GM19240 (cell line): ENCODE results near the gene GNB1L.
A peak's percentile ranks its signal among the peaks of the same experiment; 100 is the strongest.

Experiments used
- DNase-seq: peaks from one replicate; pipeline ENCODE4 v3.0.0; 2011; ENCODE audit warnings: low spot score; ENCODE audit not compliant: insufficient read length

GNB1L gene

GRCh38 chr22:19761725-19762567 lies 92.7 kb downstream of the GNB1L start:
- DNase-seq, result no peak

- DNase-seq, result no peak
These were observed 93.5 kb downstream of the GNB1L start for GRCh38 chr22:19760951-19761724.

GRCh38 chr22:19760058-19760950 lies 94.4 kb downstream of the GNB1L start, which contains the start of gene TBX1:
TSS of gene TBX1 (plus strand) at chr22:19760778. CDS start at chr22:19760844, 66 bp downstream.
- DNase-seq, result no peak

GRCh38 chr22:19759427-19760057 lies 95.1 kb downstream of the GNB1L start:
- no peak for DNase-seq

- DNase-seq, result no peak
These were observed 95.7 kb downstream of the GNB1L start for GRCh38 chr22:19758896-19759426.

- DNase-seq, result no peak
These were observed 96.4 kb downstream of the GNB1L start for GRCh38 chr22:19757985-19758895.

GRCh38 chr22:19757140-19757984 lies 97.3 kb downstream of the GNB1L start:
- DNase-seq, result no peak

- DNase-seq, result peak; percentile 87
These were observed 98.2 kb downstream of the GNB1L start for GRCh38 chr22:19756288-19757128.

GRCh38 chr22:19755722-19756287 lies 98.9 kb downstream of the GNB1L start:
- no peak for DNase-seq

GRCh38 chr22:19755145-19755710 lies 99.4 kb downstream of the GNB1L start:
- DNase-seq, result no peak

- DNase-seq, result no peak
These were observed 100.0 kb downstream of the GNB1L start for GRCh38 chr22:19754701-19755144.

GRCh38 chr22:19753996-19754700 lies 100.5 kb downstream of the GNB1L start:
- DNase-seq, result no peak

- no peak for DNase-seq
These were observed 101.4 kb downstream of the GNB1L start for GRCh38 chr22:19753090-19753842.

GRCh38 chr22:19751497-19752245 lies 103.0 kb downstream of the GNB1L start:
- no peak for DNase-seq
